Stimulated activated naive CD4-positive, alpha-beta T cell treated with Interleukin-2 at 50 U/mL for 16 hours (primary cell): ENCODE results near the gene F11.
"Not testable (repeated sequence)": the region's sequence is repeated elsewhere in the genome, so short reads cannot be mapped to it uniquely, and the experiment has no call there.

ENCODE experiments used
- DNase-seq: peaks from one replicate; lab custom pipeline; 2025; lab: John Stamatoyannopoulos, UW

Gene F11

GRCh38 chr4:186265683-186266652 lies at the start of gene F11:
Gene F11 (plus strand): TSS chr4:186266189. CDS start chr4:186267137, 948 bp downstream.
- DNase-seq: no peak

- no peak for DNase-seq
Measured at GRCh38 chr4:186216465-186217024, 49.4 kb upstream of the F11 start.

GRCh38 chr4:186217733-186218293 lies 48.2 kb upstream of the F11 start:
- DNase-seq: no peak

GRCh38 chr4:186221624-186222023 lies 44.4 kb upstream of the F11 start:
- DNase-seq: no peak

GRCh38 chr4:186225848-186226247 lies 40.1 kb upstream of the F11 start:
- DNase-seq: no peak

GRCh38 chr4:186226521-186227189 lies 39.3 kb upstream of the F11 start:
- no peak for DNase-seq

GRCh38 chr4:186227221-186227620 lies 38.8 kb upstream of the F11 start, which contains the start of gene KLKB1:
Gene KLKB1 (plus strand): TSS chr4:186227507. CDS start chr4:186228196, 689 bp downstream.
- no peak for DNase-seq

- DNase-seq: no peak
Measured at GRCh38 chr4:186227744-186228513, 38.1 kb upstream of the F11 start.

- DNase-seq: no peak
Measured at GRCh38 chr4:186228514-186228894, 37.5 kb upstream of the F11 start.

GRCh38 chr4:186234367-186234766 lies 31.6 kb upstream of the F11 start:
- DNase-seq: no peak

GRCh38 chr4:186236126-186236525 lies 29.9 kb upstream of the F11 start:
- DNase-seq: no peak

GRCh38 chr4:186240452-186240847 lies 25.5 kb upstream of the F11 start:
- no peak for DNase-seq

GRCh38 chr4:186240848-186241491 lies 25.0 kb upstream of the F11 start:
- no peak for DNase-seq

GRCh38 chr4:186241616-186242015 lies 24.4 kb upstream of the F11 start:
- no peak for DNase-seq

GRCh38 chr4:186242031-186242430 lies 24.0 kb upstream of the F11 start:
- not testable (repeated sequence) for DNase-seq

GRCh38 chr4:186243331-186243730 lies 22.7 kb upstream of the F11 start:
- DNase-seq: no peak

GRCh38 chr4:186244835-186245234 lies 21.2 kb upstream of the F11 start:
- no peak for DNase-seq

GRCh38 chr4:186247062-186247752 lies 18.8 kb upstream of the F11 start:
- DNase-seq: not testable (repeated sequence)

GRCh38 chr4:186248643-186249042 lies 17.3 kb upstream of the F11 start:
- no peak for DNase-seq
